HFFc6 (cell line): ENCODE results near the gene FUT3. TPM values are rescaled to one million over a fixed set of nuclear protein-coding genes. Genes with fewer than 3 reads are reported as not detected.

Experiments used
- DNase-seq: peaks from one replicate; pipeline ENCODE4 v3.0.0-alpha.2; 2018
- H3K27ac Mint-ChIP-seq: 2 replicates; pipeline ENCODE4 v1.8.0; 2020; ENCODE audit warnings: mild to moderate bottlenecking, mixed read lengths
- H3K27me3 Mint-ChIP-seq: 2 replicates; pipeline ENCODE4 v1.8.0; 2021; ENCODE audit warnings: mild to moderate bottlenecking, moderate library complexity, mixed read lengths; ENCODE audit not compliant: insufficient read depth
- H3K36me3 Mint-ChIP-seq: 2 replicates; pipeline ENCODE4 v1.8.0; 2021; ENCODE audit warnings: low read depth, mixed read lengths
- H3K4me1 Mint-ChIP-seq: 2 replicates; pipeline ENCODE4 v1.8.0; 2020; ENCODE audit warnings: low read depth, mixed read lengths
- H3K4me3 Mint-ChIP-seq: 2 replicates; pipeline ENCODE4 v1.8.0; 2020; ENCODE audit warnings: mild to moderate bottlenecking, moderate library complexity, mixed read lengths
- H3K9me3 Mint-ChIP-seq: 2 replicates; pipeline ENCODE4 v1.8.0; 2020; ENCODE audit warnings: mild to moderate bottlenecking, mixed read lengths
- CTCF ChIP-seq: fragments of 200-600 bp; sonication (generic); IDR thresholded peaks from 2 replicates; pipeline ENCODE4 v1.5.0; 2021; ENCODE audit warnings: antibody characterized with exemption, mild to moderate bottlenecking
- total RNA-seq, 6 experiments: library from RNA; stranded (reverse); fragmentation: NEBNext Ultra II Directional; extraction: Animal tissue kit (Norgen Biotek cat#: 25700); gene quantifications; 2 replicates in 1 of 6; 3 replicates in 5 of 6; pipeline ENCODE4 v1.2.3, GENCODE V29; 2021

The FUT3 gene
- total RNA-seq, 6 experiments from 2014 or later, result not detected

GRCh38 chr19:5822181-5822844, 28.9 kb downstream of the FUT3 start:
- Mint-ChIP-seq H3K27ac (no peak overlapping the region), H3K9me3 (no peaks in the 10 kb centered on the region), H3K27me3 (peaks cover 21% of the 10 kb centered on the region), H3K4me1 (no peaks in the 10 kb centered on the region), H3K4me3 (no peak overlapping the region), H3K36me3 (peaks cover 4% of the 10 kb centered on the region; the same call in 1 of the 2 replicates)
- no peak for TF ChIP-seq CTCF
- DNase-seq, result no peak

- H3K36me3 Mint-ChIP-seq, result no peaks in the 10 kb centered on the region
- no peak overlapping the region for H3K4me3 Mint-ChIP-seq
- no peak for TF ChIP-seq CTCF
- no peak for DNase-seq
- H3K27me3 Mint-ChIP-seq, result peaks cover 22% of the 10 kb centered on the region
- H3K9me3 Mint-ChIP-seq, result no peaks in the 10 kb centered on the region
- no peaks in the 10 kb centered on the region for H3K4me1 Mint-ChIP-seq
- H3K27ac Mint-ChIP-seq, result no peak overlapping the region
Measured at GRCh38 chr19:5821521-5822180, 29.6 kb downstream of the FUT3 start.

- no peak overlapping the region; the same call in 1 of the 2 replicates for H3K27ac Mint-ChIP-seq
- H3K9me3 Mint-ChIP-seq, result no peaks in the 10 kb centered on the region
- no peak for TF ChIP-seq CTCF
- H3K27me3 Mint-ChIP-seq, result peaks cover 27% of the 10 kb centered on the region
- no peaks in the 10 kb centered on the region for H3K4me1 Mint-ChIP-seq
- no peaks in the 10 kb centered on the region for H3K36me3 Mint-ChIP-seq
- DNase-seq, result no peak
- H3K4me3 Mint-ChIP-seq, result no peak overlapping the region
Measured at GRCh38 chr19:5820785-5821184, 30.5 kb downstream of the FUT3 start.

GRCh38 chr19:5818594-5818993, 32.7 kb downstream of the FUT3 start:
- Mint-ChIP-seq H3K4me1 (no peaks in the 10 kb centered on the region), H3K27ac (no peak overlapping the region), H3K36me3 (no peaks in the 10 kb centered on the region), H3K4me3 (no peak overlapping the region), H3K27me3 (peaks cover 32% of the 10 kb centered on the region), H3K9me3 (no peaks in the 10 kb centered on the region)
- no peak for TF ChIP-seq CTCF
- no peak for DNase-seq

GRCh38 chr19:5817218-5817617, 34.0 kb downstream of the FUT3 start:
- no peak for DNase-seq
- no peak for TF ChIP-seq CTCF
- H3K27ac Mint-ChIP-seq, result no peak overlapping the region
- H3K4me1 Mint-ChIP-seq, result no peaks in the 10 kb centered on the region
- no peaks in the 10 kb centered on the region for H3K9me3 Mint-ChIP-seq
- no peaks in the 10 kb centered on the region for H3K36me3 Mint-ChIP-seq
- H3K4me3 Mint-ChIP-seq, result no peak overlapping the region
- H3K27me3 Mint-ChIP-seq, result peaks cover 32% of the 10 kb centered on the region
